22Rv1 (cell line): ENCODE results near the gene LENEP.

Experiments
- ZFX ChIP-seq: fragments of 450-650 bp; IDR thresholded peaks from 2 replicates; pipeline ENCODE4 v1.6.1; 2017; ENCODE audit warnings: antibody characterized with exemption, borderline replicate concordance
- TF ChIP-seq, protein P1 (sequence below): fragments of 450-650 bp; IDR thresholded peaks from 2 replicates; pipeline ENCODE4 v1.5.1; 2017; ENCODE audit warnings: mild to moderate bottlenecking

- TF ChIP-seq, protein P1, sequence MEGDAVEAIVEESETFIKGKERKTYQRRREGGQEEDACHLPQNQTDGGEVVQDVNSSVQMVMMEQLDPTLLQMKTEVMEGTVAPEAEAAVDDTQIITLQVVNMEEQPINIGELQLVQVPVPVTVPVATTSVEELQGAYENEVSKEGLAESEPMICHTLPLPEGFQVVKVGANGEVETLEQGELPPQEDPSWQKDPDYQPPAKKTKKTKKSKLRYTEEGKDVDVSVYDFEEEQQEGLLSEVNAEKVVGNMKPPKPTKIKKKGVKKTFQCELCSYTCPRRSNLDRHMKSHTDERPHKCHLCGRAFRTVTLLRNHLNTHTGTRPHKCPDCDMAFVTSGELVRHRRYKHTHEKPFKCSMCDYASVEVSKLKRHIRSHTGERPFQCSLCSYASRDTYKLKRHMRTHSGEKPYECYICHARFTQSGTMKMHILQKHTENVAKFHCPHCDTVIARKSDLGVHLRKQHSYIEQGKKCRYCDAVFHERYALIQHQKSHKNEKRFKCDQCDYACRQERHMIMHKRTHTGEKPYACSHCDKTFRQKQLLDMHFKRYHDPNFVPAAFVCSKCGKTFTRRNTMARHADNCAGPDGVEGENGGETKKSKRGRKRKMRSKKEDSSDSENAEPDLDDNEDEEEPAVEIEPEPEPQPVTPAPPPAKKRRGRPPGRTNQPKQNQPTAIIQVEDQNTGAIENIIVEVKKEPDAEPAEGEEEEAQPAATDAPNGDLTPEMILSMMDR: no peak
- TF ChIP-seq ZFX: no peak
Observed at GRCh38 chr1:155043301-155043702, 49.9 kb downstream of the LENEP start.
